Mononuclear cell (primary cell): Measurements from ENCODE around the gene GNPAT. TPM values are rescaled to one million over a fixed set of nuclear protein-coding genes. Genes with fewer than 3 reads are reported as not detected.

Experiments used
- H3K27me3 ChIP-seq: 2 replicates; pipeline ENCODE4 v1.6.0; 2011; ENCODE audit warnings: low read length, control low read depth; ENCODE audit not compliant: insufficient read depth
- H3K4me1 ChIP-seq: 2 replicates; pipeline ENCODE4 v1.5.1; 2011; ENCODE audit warnings: mild to moderate bottlenecking, low read length, control low read depth; ENCODE audit not compliant: insufficient read depth
- H3K4me3 ChIP-seq: 2 replicates; pipeline ENCODE4 v1.5.1; 2011; ENCODE audit warnings: mild to moderate bottlenecking, low read length, moderate library complexity
- H3K9me3 ChIP-seq: 2 replicates; pipeline ENCODE4 v1.5.1; 2011; ENCODE audit warnings: low read depth, mild to moderate bottlenecking, control low read depth, low read length
- total RNA-seq: library from RNA; depleted of rRNA; stranded (reverse); fragments of >200 nt; gene quantifications from one replicate; pipeline ENCODE4 v1.2.3, GENCODE V29; 2012

Gene GNPAT
- total RNA-seq, 1 donor, result 17.8 TPM

DNA sequence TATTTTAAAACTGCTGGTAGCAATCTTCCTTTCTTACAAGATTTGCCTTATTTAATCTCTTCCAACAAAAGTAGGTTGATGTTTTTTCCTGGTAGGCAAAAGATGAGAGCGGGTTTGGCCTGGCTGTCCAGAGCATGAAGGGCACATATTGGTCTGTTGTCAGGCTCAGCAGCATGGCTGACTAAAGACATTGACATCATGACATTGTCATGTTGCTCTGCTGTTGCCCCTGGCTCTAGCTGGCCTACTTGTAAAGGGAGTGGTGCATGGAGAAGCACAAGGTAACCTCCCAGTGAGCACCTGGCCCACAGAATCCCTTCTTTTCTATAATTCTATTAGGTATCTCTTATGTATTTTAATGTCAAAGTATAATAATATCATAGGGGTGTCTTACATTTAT, 23.6 kb downstream of the GNPAT start:
- H3K4me3 ChIP-seq, result no peak overlapping the region
- H3K4me1 ChIP-seq, result no peaks in the 10 kb centered on the region
- H3K9me3 ChIP-seq, result no peaks in the 10 kb centered on the region
- H3K27me3 ChIP-seq, result no peaks in the 10 kb centered on the region

DNA sequence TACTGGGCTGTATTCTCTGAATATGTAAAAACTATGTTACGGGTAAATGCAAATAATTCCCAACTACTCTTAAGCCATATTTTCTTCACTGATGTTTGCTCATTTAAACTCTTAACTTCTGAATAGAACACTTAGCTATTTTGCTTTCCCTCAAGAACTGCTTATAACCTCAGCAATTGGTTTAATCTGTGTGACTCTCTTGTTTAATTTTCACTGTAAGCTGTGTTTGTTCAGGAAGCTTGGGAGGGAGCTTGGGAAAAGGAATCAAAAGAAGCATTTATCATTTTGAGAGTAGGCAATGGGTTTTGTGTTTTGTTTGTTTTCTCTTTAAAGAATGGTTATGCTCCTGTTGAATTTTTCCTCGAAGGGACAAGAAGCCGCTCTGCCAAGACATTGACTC, 24.4 kb downstream of the GNPAT start:
- Histone ChIP-seq H3K27me3 (no peaks in the 10 kb centered on the region), H3K4me3 (no peak overlapping the region), H3K4me1 (no peaks in the 10 kb centered on the region), H3K9me3 (no peaks in the 10 kb centered on the region)

DNA sequence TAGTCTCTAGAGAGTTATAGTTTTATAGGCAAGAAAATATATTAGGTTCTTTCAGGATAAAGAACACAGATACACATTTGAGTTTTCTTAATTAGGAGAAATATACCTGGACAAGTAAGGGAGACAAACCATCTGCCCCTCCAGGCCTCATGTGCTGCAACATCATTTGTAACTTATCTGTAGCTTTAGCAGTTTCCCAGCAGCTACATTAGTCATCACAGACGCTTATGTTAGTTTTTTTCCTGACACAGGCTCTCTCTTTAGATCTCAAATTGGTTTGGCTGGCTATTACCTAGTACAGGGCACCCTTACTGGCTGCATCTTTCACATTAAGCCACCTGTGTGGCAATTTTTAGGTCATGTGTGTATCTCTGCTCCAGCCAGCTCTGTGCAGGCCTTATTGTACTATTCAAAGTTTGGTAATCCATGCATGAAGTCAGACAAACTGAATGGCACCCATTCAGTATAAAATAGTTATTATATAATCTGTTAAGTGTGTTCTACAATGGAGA, 25.9 kb downstream of the GNPAT start:
- Histone ChIP-seq H3K4me3 (no peak overlapping the region), H3K27me3 (no peaks in the 10 kb centered on the region), H3K9me3 (no peaks in the 10 kb centered on the region), H3K4me1 (no peaks in the 10 kb centered on the region)

DNA sequence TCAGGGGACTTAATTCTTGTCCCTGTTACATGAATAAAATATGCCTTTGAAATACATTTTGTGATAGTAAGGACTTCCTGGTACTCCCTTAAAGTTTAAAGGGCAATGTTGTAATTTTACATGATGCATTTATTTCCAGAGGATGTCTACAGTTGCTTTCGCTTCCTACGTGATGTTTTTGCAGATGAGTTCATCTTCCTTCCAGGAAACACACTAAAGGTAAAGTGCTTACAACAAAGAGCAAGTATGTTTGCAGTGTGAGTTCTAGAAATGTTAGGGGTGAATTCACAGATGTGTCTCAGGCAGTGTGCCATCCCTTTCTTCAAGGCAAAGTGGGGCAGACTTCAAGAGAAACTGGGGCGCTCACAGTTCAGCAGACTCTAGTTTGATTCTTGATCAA, 31.2 kb downstream of the GNPAT start:
- Histone ChIP-seq H3K4me1 (no peaks in the 10 kb centered on the region), H3K27me3 (no peaks in the 10 kb centered on the region), H3K4me3 (no peak overlapping the region), H3K9me3 (no peaks in the 10 kb centered on the region)

- H3K4me3 ChIP-seq, result no peak overlapping the region
- no peaks in the 10 kb centered on the region for H3K9me3 ChIP-seq
- H3K27me3 ChIP-seq, result no peaks in the 10 kb centered on the region
- no peaks in the 10 kb centered on the region for H3K4me1 ChIP-seq
Observed at GRCh38 chr1:231272880-231273279, 31.9 kb downstream of the GNPAT start.

DNA sequence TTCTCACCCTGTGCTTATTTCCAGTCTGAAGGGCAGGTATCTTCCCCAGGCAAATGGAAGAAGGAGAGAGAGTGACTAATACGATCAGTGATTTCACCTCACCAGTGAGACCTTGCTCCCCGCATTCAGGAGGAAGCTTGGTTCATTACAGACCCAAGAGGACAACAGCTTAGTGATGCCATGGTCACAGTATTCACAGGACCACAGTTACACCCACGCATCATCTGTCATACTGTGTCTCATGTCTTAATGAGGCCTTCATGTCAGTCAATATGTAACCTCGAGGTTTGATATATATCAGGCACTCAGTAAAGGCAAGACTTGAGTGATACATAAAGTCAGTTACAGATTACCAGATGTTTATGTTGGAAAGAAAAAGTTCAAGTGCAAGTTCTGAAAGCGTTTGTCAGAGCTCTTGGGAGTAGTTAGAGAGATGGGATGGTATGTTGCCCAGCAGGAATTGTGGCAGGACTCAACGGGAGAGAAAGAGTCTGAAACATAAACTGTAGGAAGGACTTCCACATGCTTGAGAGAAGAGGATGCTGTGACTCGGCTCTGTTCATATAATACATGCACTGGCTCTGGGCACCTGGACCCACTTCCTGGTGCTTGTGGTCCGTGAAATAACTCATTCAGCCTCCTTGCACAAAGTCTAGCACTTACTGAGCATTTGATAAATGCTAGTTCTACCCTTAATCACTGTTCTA, 33.3 kb downstream of the GNPAT start:
- no peak overlapping the region for H3K4me3 ChIP-seq
- no peaks in the 10 kb centered on the region for H3K27me3 ChIP-seq
- H3K9me3 ChIP-seq, result no peaks in the 10 kb centered on the region
- no peaks in the 10 kb centered on the region for H3K4me1 ChIP-seq

- no peaks in the 10 kb centered on the region for H3K27me3 ChIP-seq
- H3K4me3 ChIP-seq, result no peak overlapping the region
- H3K9me3 ChIP-seq, result no peaks in the 10 kb centered on the region
- no peaks in the 10 kb centered on the region for H3K4me1 ChIP-seq
Observed at GRCh38 chr1:231278100-231278790, 37.2 kb downstream of the GNPAT start.

- Histone ChIP-seq H3K27me3 (no peaks in the 10 kb centered on the region), H3K9me3 (no peaks in the 10 kb centered on the region), H3K4me1 (no peaks in the 10 kb centered on the region), H3K4me3 (no peak overlapping the region)
Observed at GRCh38 chr1:231279081-231279480, 38.1 kb downstream of the GNPAT start.

DNA sequence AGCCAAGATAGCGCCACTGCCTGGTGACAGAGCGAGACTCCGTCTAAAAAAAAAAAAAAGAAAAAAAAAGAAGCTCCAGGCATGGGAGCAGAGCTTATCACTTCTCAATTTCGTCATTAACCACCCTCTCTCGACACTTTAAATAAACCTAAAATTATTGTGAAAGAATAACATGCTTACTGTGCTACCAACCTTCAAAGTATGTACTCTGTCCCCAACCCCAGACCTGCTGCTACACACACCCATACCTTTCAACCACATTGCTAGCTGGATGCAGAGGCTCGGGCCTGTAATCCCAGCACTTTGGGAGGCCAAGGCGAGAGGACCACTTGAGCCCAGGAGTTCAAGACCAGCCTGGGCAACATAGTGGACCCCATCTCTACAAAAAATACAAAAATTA, 38.7 kb downstream of the GNPAT start:
- Histone ChIP-seq H3K9me3 (no peaks in the 10 kb centered on the region), H3K4me1 (no peaks in the 10 kb centered on the region), H3K27me3 (no peaks in the 10 kb centered on the region), H3K4me3 (no peak overlapping the region)

DNA sequence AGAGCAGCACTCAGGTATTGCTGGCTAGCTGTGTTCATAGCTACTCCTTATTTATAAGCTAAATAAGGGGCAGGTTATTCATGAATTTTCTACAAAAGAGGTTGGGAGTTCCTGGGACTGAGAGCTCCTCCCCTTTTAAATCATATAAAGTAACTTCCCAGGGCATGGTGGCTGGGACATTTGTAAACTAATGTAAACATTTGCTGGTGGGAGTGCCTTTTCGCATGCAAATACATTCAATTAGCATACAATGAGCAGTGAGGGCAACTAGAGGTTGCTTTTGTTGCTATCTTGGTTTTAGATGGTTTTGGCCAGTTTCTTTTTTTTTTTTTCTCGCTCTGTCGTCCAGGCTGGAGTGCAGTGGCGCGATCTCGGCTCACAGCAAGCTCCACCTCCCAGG, 43.4 kb downstream of the GNPAT start:
- no peak overlapping the region for H3K4me3 ChIP-seq
- H3K9me3 ChIP-seq, result no peaks in the 10 kb centered on the region
- no peaks in the 10 kb centered on the region for H3K27me3 ChIP-seq
- no peaks in the 10 kb centered on the region for H3K4me1 ChIP-seq

- H3K9me3 ChIP-seq, result no peaks in the 10 kb centered on the region
- H3K4me3 ChIP-seq, result no peak overlapping the region
- H3K4me1 ChIP-seq, result no peaks in the 10 kb centered on the region
- H3K27me3 ChIP-seq, result no peaks in the 10 kb centered on the region
Observed at GRCh38 chr1:231286603-231287002, 45.6 kb downstream of the GNPAT start.

- H3K9me3 ChIP-seq, result no peaks in the 10 kb centered on the region
Observed at GRCh38 chr1:231295938-231296337, 54.9 kb downstream of the GNPAT start.

DNA sequence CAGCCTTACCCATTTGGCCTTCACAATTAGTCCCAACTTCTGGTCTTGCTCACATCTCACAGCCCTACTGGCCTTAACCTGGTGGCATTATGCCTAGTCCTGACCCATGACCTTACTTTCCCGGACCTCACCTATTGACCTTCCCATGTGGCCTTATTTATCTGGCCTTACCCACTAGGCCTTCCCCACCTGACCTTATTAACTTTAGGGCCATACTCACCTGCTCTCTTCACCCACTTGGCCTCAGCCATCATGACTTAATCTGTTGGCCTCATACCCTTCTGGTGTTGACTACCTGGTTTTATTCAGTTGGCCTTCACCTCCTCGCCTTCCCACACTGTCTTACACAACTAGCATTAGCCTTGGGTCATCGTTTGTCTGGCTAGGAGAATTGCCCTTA, 61.0 kb downstream of the GNPAT start:
- H3K4me3 ChIP-seq, result no peak overlapping the region
- no peaks in the 10 kb centered on the region for H3K27me3 ChIP-seq
- no peaks in the 10 kb centered on the region for H3K9me3 ChIP-seq
- H3K4me1 ChIP-seq, result no peaks in the 10 kb centered on the region

More at GRCh38 chr1:231295938-231296337, 54.9 kb downstream of the GNPAT start:
- H3K4me1 ChIP-seq, result no peaks in the 10 kb centered on the region
- no peak overlapping the region for H3K4me3 ChIP-seq
- no peaks in the 10 kb centered on the region for H3K27me3 ChIP-seq

DNA sequence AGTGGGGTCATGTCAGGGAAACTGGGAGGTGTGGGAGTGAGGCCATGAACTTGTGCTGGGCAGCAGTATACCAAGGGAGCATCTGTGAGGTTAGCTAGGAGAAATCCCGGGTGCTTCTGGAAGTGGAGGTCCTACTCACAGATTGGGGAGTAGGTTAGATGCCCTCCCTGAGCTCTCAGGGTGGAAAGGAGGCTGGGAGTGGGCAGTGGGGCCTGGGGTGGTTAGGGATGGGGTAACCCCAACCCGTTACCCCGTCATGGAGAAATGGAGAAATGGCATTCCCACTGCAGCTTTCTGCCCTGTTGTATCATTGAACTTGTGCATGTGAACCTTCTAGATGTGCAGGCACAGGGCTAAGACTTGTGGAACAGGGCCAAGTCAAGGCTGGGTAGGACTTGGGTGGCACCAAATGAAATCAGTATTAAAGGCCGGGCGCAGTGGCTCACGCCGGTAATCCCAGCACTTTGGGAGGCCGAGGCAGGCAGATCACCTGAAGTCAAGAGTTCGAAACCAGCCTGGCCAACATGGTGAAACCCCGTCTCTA, 69.5 kb downstream of the GNPAT start:
- no peaks in the 10 kb centered on the region for H3K27me3 ChIP-seq
- no peaks in the 10 kb centered on the region for H3K9me3 ChIP-seq
- no peak overlapping the region for H3K4me3 ChIP-seq
- H3K4me1 ChIP-seq, result no peaks in the 10 kb centered on the region

- Histone ChIP-seq H3K4me3 (no peak overlapping the region), H3K4me1 (no peaks in the 10 kb centered on the region), H3K9me3 (no peaks in the 10 kb centered on the region), H3K27me3 (no peaks in the 10 kb centered on the region)
Observed at GRCh38 chr1:231311720-231312431, 70.9 kb downstream of the GNPAT start.
